Measurements from ENCODE around the gene TTLL5. TPM values are rescaled to one million over a fixed set of nuclear protein-coding genes. Genes with fewer than 3 reads are reported as not detected.

Gene TTLL5
- polyA plus RNA-seq, 3 donors, result 4.2 to 7.2 (median 4.7) TPM

- TF ChIP-seq CTCF (IDR thresholded peaks at IDR 0.05), result no peak
- no CpG with 5 or more reads among the region's 3 CpGs for WGBS (ENCODE audit: insufficient coverage)
- Mint-ChIP-seq H3K9me3 (peaks cover 0 to 6% (median 0%) of the 10 kb centered on the region in 7 donors), H3K27ac (peak overlapping the region in 1 of 7 donors; percentile 36), H3K27me3 (ENCODE audit: low read depth in 3 of 3) (no peaks in the 10 kb centered on the region), H3K4me3 (no peak overlapping the region), H3K4me1 (no peaks in the 10 kb centered on the region), H3K36me3 (peaks cover 20 to 26% of the 10 kb centered on the region in 2 donors)
- Histone ChIP-seq H3K36me3 (replicated peaks in 1 of 2; ENCODE audit: control insufficient read depth in 1 of 2, insufficient read depth in 2 of 2, low read length in 2 of 2) (peaks cover 0 to 4% of the 10 kb centered on the region in 2 donors), H3K4me3 (replicated peaks in 1 of 3; ENCODE audit: low read depth in 2 of 3, low read length in 3 of 3) (no peak overlapping the region), H3K79me2 (ENCODE audit: insufficient read depth, low read length) (no peaks in the 10 kb centered on the region), H3K4me1 (ENCODE audit: control insufficient read depth in 1 of 2, insufficient read depth in 2 of 2, low read length in 2 of 2) (no peaks in the 10 kb centered on the region), H3K4me2 (replicated peaks; ENCODE audit: extremely low read depth, low read length, poor library complexity, severe bottlenecking) (no peak overlapping the region), H3K27ac (ENCODE audit: low read depth in 1 of 2, low read length in 2 of 2) (no peak overlapping the region), H3K9me3 (replicated peaks in 1 of 2; ENCODE audit: control insufficient read depth in 1 of 2, insufficient read depth in 1 of 2, low read length in 2 of 2) (no peaks in the 10 kb centered on the region), H3K9ac (ENCODE audit: insufficient read depth, low read length, poor library complexity, severe bottlenecking) (no peak overlapping the region), H3K27me3 (ENCODE audit: control insufficient read depth in 2 of 2, insufficient read depth in 2 of 2, low read length in 2 of 2) (no peaks in the 10 kb centered on the region), H4K20me1 (ENCODE audit: insufficient read depth, low read length) (no peaks in the 10 kb centered on the region), H2AFZ (ENCODE audit: insufficient read depth, low read depth, low read length, poor library complexity, severe bottlenecking) (no peak overlapping the region)
- intact Hi-C loops (cut with micrococcal nuclease), result no loop called here
- no peak for DNase-seq
Measured at GRCh38 chr14:75842551-75842950, 181.5 kb downstream of the TTLL5 start.

GRCh38 chr14:75844486-75844885 is 183.4 kb downstream of the TTLL5 start:
- Mint-ChIP-seq H3K4me1 (no peaks in the 10 kb centered on the region), H3K36me3 (peaks cover 10 to 18% of the 10 kb centered on the region in 2 donors), H3K9me3 (no peaks in the 10 kb centered on the region), H3K27me3 (ENCODE audit: low read depth in 3 of 3) (no peaks in the 10 kb centered on the region), H3K27ac (no peak overlapping the region), H3K4me3 (no peak overlapping the region)
- Histone ChIP-seq H3K27me3 (ENCODE audit: control insufficient read depth in 2 of 2, insufficient read depth in 2 of 2, low read length in 2 of 2) (no peaks in the 10 kb centered on the region), H3K9me3 (replicated peaks in 1 of 2; ENCODE audit: control insufficient read depth in 1 of 2, insufficient read depth in 1 of 2, low read length in 2 of 2) (no peaks in the 10 kb centered on the region), H4K20me1 (ENCODE audit: insufficient read depth, low read length) (no peaks in the 10 kb centered on the region), H3K9ac (ENCODE audit: insufficient read depth, low read length, poor library complexity, severe bottlenecking) (no peak overlapping the region), H3K4me1 (ENCODE audit: control insufficient read depth in 1 of 2, insufficient read depth in 2 of 2, low read length in 2 of 2) (no peaks in the 10 kb centered on the region), H2AFZ (ENCODE audit: insufficient read depth, low read depth, low read length, poor library complexity, severe bottlenecking) (no peak overlapping the region), H3K4me2 (replicated peaks; ENCODE audit: extremely low read depth, low read length, poor library complexity, severe bottlenecking) (no peak overlapping the region), H3K4me3 (replicated peaks in 1 of 3; ENCODE audit: low read depth in 2 of 3, low read length in 3 of 3) (no peak overlapping the region), H3K36me3 (replicated peaks in 1 of 2; ENCODE audit: control insufficient read depth in 1 of 2, insufficient read depth in 2 of 2, low read length in 2 of 2) (no peaks in the 10 kb centered on the region), H3K27ac (ENCODE audit: low read depth in 1 of 2, low read length in 2 of 2) (no peak overlapping the region), H3K79me2 (ENCODE audit: insufficient read depth, low read length) (no peaks in the 10 kb centered on the region)
- DNase-seq, result no peak
- TF ChIP-seq CTCF (IDR thresholded peaks at IDR 0.05), result no peak
- intact Hi-C loops (cut with micrococcal nuclease), result no loop called here

All from CD14-positive monocyte (primary cell).